Osteocyte (in vitro differentiated cells): ENCODE data around the gene GOLIM4. TPM values are rescaled to one million over a fixed set of nuclear protein-coding genes. Genes with fewer than 3 reads are reported as not detected.

Experiments
- DNase-seq: peaks from one replicate; pipeline ENCODE4 v3.0.0; 2021; ENCODE audit warnings: mixed read lengths; ENCODE audit not compliant: unreplicated experiment; ENCODE audit errors: extremely low spot score
- H3K27ac Mint-ChIP-seq: one replicate; pipeline ENCODE4 v1.8.0; 2021; ENCODE audit warnings: mild to moderate bottlenecking, mixed read lengths; ENCODE audit not compliant: unreplicated experiment
- H3K27me3 Mint-ChIP-seq: one replicate; pipeline ENCODE4 v1.8.0; 2021; ENCODE audit warnings: mixed read lengths; ENCODE audit not compliant: unreplicated experiment
- H3K36me3 Mint-ChIP-seq: one replicate; pipeline ENCODE4 v1.8.0; 2021; ENCODE audit warnings: mixed read lengths; ENCODE audit not compliant: unreplicated experiment
- H3K4me1 Mint-ChIP-seq: one replicate; pipeline ENCODE4 v1.8.0; 2021; ENCODE audit warnings: mixed read lengths; ENCODE audit not compliant: unreplicated experiment
- H3K4me3 Mint-ChIP-seq: one replicate; pipeline ENCODE4 v1.8.0; 2021; ENCODE audit warnings: mild to moderate bottlenecking, moderate library complexity, mixed read lengths; ENCODE audit not compliant: unreplicated experiment
- H3K9me3 Mint-ChIP-seq: one replicate; pipeline ENCODE4 v1.8.0; 2021; ENCODE audit warnings: mixed read lengths; ENCODE audit not compliant: unreplicated experiment
- total RNA-seq: library from RNA; stranded (reverse); gene quantifications from 2 replicates; pipeline ENCODE4 v1.2.1, GENCODE V29; 2021
- TF ChIP-seq, protein P1 (sequence below): fragments of 200-600 bp; sonication (generic); IDR thresholded peaks from 2 replicates; pipeline ENCODE4 v1.5.0; 2021; ENCODE audit warnings: antibody characterized with exemption, mild to moderate bottlenecking, moderate library complexity

GOLIM4 gene
- total RNA-seq, 1 donor from 2014 or later: 40.5 TPM

DNA sequence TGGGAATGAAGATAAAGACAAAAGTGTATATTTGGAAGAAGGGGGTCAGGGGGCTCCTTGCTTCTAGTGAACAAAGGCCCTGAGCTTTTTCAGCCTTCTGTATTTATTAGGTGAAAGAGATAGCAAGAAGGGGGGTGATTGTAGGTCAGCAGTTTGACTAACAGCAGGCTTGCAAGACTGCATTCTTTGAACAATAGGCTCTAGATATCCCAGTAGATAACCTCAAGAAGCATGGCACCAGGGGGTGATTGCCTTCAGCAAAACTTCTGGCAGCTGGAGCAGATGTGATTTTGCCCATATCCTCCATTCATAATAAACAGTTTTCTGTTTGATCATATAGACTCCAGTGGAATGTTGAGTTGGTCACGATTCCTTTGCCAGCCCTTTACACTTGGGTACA, 31.7 kb upstream of the GOLIM4 start:
- peaks cover 20% of the 10 kb centered on the region for H3K27me3 Mint-ChIP-seq
- H3K36me3 Mint-ChIP-seq: no peaks in the 10 kb centered on the region
- no peak overlapping the region for H3K27ac Mint-ChIP-seq
- H3K4me1 Mint-ChIP-seq: no peaks in the 10 kb centered on the region
- no peak for DNase-seq
- H3K9me3 Mint-ChIP-seq: peaks cover 12% of the 10 kb centered on the region
- TF ChIP-seq, protein P1, sequence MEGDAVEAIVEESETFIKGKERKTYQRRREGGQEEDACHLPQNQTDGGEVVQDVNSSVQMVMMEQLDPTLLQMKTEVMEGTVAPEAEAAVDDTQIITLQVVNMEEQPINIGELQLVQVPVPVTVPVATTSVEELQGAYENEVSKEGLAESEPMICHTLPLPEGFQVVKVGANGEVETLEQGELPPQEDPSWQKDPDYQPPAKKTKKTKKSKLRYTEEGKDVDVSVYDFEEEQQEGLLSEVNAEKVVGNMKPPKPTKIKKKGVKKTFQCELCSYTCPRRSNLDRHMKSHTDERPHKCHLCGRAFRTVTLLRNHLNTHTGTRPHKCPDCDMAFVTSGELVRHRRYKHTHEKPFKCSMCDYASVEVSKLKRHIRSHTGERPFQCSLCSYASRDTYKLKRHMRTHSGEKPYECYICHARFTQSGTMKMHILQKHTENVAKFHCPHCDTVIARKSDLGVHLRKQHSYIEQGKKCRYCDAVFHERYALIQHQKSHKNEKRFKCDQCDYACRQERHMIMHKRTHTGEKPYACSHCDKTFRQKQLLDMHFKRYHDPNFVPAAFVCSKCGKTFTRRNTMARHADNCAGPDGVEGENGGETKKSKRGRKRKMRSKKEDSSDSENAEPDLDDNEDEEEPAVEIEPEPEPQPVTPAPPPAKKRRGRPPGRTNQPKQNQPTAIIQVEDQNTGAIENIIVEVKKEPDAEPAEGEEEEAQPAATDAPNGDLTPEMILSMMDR: no peak
- H3K4me3 Mint-ChIP-seq: no peak overlapping the region

DNA sequence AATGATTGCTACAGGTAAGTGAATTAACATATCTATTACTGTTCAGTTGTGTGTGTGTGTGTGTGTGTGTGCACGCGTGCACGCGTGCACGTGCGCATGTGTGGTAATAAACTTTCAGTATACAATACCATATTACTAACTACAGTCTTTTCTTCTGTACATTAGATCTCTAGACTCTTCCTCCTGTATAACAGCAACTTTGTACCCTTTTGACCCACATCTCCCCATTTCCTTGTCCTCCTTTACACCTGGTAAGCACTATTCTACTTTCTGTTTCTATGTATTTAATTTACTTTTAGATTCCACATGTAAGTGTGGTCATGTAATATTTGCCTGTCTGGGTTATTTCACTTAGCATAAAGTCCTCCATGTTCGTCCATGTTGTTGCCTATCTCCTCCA, 29.1 kb upstream of the GOLIM4 start:
- Mint-ChIP-seq H3K4me3 (no peak overlapping the region), H3K9me3 (peaks cover 12% of the 10 kb centered on the region), H3K4me1 (no peaks in the 10 kb centered on the region), H3K36me3 (no peaks in the 10 kb centered on the region), H3K27me3 (peaks cover 18% of the 10 kb centered on the region), H3K27ac (no peak overlapping the region)
- TF ChIP-seq, protein P1: no peak
- no peak for DNase-seq

DNA sequence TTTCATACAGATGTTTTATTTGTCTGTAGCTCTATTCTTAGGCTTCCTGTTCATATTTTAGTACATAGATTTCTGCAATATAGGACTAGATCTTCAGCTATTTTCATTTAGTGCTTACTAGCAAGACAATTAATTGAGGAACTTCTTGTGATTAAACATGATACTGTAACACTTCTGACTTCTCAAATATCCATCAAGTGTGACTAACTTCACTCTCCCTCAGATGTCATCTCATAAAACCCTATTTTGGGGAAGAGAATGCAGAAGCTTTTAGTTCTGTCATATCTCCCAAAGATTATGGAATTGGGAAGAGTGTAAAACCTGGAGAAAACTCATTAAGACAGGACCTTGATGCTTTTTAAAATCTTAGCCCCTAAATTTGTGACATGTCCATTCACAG, 28.6 kb upstream of the GOLIM4 start:
- H3K36me3 Mint-ChIP-seq: no peaks in the 10 kb centered on the region
- TF ChIP-seq, protein P1: no peak
- no peak overlapping the region for H3K27ac Mint-ChIP-seq
- no peak for DNase-seq
- H3K4me3 Mint-ChIP-seq: no peak overlapping the region
- peaks cover 13% of the 10 kb centered on the region for H3K27me3 Mint-ChIP-seq
- H3K9me3 Mint-ChIP-seq: peaks cover 8% of the 10 kb centered on the region
- H3K4me1 Mint-ChIP-seq: no peaks in the 10 kb centered on the region

DNA sequence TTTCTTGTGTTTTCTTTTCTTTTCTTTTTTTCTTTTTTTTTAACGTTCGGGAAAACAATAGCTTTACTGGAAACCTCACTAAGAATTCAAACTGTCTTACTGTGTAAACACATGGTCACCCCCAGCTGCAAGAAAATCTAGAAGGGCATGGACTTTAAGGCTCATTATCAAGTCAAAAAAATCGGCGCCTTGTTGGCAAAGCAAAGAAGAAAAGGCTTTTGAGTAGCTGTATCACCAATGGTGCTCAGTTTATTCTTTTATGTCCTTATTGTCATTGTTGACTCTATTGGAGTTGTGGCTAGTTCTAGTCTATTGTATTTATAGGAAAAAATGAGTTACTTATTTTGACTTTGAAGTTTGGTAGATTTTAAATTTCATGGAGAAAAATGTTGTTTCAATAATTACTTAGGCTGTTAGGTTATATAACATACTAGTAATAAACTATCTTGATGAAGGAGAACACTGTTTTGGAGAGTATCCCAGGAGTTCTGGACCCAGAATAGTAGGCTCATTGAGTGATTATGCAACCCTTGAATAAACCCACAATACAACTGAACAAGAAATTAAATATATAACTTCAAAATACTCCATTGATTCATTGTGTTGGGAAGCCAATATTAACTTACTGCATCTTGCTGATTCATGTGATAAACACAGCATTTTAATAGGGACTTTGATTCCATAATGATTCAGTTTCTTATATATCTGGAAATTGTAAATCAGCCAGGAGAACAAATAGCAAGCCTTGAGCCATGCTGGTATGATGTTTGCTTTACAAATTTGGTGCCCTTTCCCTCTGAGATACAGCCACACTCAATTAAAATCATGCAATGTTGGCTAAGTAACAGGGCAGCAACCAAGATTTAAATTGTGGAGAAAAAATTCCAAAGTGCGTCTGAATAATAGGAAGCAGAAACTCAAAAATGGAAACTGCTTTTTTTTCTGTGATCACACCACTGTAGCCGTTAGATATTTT, 27.8 kb upstream of the GOLIM4 start:
- peaks cover 8% of the 10 kb centered on the region for H3K9me3 Mint-ChIP-seq
- H3K4me1 Mint-ChIP-seq: no peaks in the 10 kb centered on the region
- peaks cover 13% of the 10 kb centered on the region for H3K27me3 Mint-ChIP-seq
- H3K36me3 Mint-ChIP-seq: no peaks in the 10 kb centered on the region
- DNase-seq: no peak
- H3K27ac Mint-ChIP-seq: no peak overlapping the region
- TF ChIP-seq, protein P1: no peak
- H3K4me3 Mint-ChIP-seq: no peak overlapping the region

DNA sequence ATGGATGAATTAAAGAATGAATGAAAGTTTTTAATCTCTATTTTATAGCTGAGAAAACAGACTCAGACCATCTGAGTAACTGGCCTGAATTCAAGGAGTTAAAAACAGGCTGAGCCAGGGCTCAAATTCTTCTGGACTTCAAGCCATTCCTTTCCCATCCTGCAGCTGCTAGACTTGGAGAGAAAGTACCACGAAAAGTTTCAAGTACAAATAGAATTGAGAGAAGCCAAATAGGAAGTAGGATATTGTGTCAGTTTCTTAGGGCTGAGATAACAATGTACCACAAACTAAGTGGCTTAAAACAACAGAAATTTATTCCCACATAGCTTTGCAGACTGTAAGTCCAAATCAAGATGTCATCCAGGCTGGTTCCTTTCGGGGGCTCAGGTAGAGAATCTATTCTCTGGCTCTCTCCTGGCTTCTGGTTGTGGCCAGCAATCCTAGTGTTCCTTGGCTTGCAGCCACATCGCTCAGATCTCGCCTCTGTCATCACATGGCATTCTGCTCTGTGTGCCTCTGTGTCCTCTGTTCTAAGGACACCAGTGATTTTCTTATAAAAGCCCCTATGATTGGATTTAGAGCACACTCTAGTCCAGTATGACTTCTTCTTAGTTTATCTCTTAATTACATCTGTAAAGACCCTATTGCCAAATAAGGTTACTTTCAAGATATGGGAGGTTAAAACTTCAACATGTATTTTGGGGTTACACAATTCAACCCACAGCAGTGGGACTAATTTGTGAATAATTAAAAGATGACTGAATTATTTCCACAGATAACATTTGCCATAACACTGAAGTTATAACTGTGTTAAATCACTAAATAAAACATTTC, 25.7 kb upstream of the GOLIM4 start:
- TF ChIP-seq, protein P1: no peak
- Mint-ChIP-seq H3K9me3 (peaks cover 2% of the 10 kb centered on the region), H3K27ac (no peak overlapping the region), H3K36me3 (no peaks in the 10 kb centered on the region), H3K4me1 (no peaks in the 10 kb centered on the region), H3K4me3 (no peak overlapping the region), H3K27me3 (peaks cover 18% of the 10 kb centered on the region)
- no peak for DNase-seq
